PC-9 (cell line): ENCODE results near the gene CD200. TPM values are rescaled to one million over a fixed set of nuclear protein-coding genes. Genes with fewer than 3 reads are reported as not detected.

Experiments used
- Bru-seq: library from RNA; stranded (reverse); fragments of 400-500 nt; gene quantifications from one replicate; lab custom pipeline; 2021; lab: Mats Ljungman, UMichigan
- BruChase-seq, 2 experiments: library from RNA; stranded (reverse); fragments of 400-500 nt; gene quantifications; one replicate each; lab custom pipeline; 2021; lab: Mats Ljungman, UMichigan
- BruUV-seq: library from RNA; stranded (reverse); fragments of 400-500 nt; replicated peaks from 2 replicates; lab custom pipeline; 2021; lab: Mats Ljungman, UMichigan
- CTCF ChIA-PET: fragments of 300-600 bp; sonication (Branson Sonifier 250); formaldehyde crosslinking; loops from one replicate; lab custom pipeline; 2022; ENCODE audit warnings: antibody characterized with exemption; lab: Charles Lee
- POLR2A ChIA-PET: fragments of 300-600 bp; sonication (Branson Sonifier 250); formaldehyde crosslinking; loops from one replicate; lab custom pipeline; 2022; ENCODE audit warnings: antibody characterized with exemption; ENCODE audit not compliant: unreplicated experiment; lab: Charles Lee
- DNase-seq, 2 experiments: peaks; one replicate each; pipeline versions ENCODE4 v3.0.0 to v3.0.0-alpha.2; 2015 to 2022; ENCODE audit warnings: mixed read lengths in 1 of 2
- H2AFZ ChIP-seq: fragments of 200-600 bp; sonication (generic); 2 replicates; pipeline ENCODE4 v1.8.1; 2017; ENCODE audit warnings: antibody characterized with exemption
- H3F3A ChIP-seq: fragments of 200-600 bp; sonication (generic); 2 replicates; pipeline ENCODE4 v1.8.1; 2017; ENCODE audit warnings: antibody characterized with exemption, mild to moderate bottlenecking, low read depth; ENCODE audit not compliant: insufficient read depth
- H3K27ac ChIP-seq: fragments of 200-600 bp; sonication (generic); 2 replicates; pipeline ENCODE4 v1.6.1; 2016; ENCODE audit warnings: mixed run types
- H3K27me3 ChIP-seq: fragments of 200-600 bp; sonication (generic); 2 replicates; pipeline ENCODE4 v1.6.1; 2016; ENCODE audit warnings: low read depth, mixed run types; ENCODE audit not compliant: insufficient read depth
- H3K36me3 ChIP-seq: fragments of 200-600 bp; sonication (generic); 2 replicates; pipeline ENCODE4 v1.6.1; 2016; ENCODE audit warnings: low read depth, mixed run types
- H3K4me1 ChIP-seq: fragments of 200-600 bp; sonication (generic); replicated peaks from 2 replicates; pipeline ENCODE4 v1.6.1; 2016; ENCODE audit warnings: mixed run types; ENCODE audit not compliant: insufficient read depth
- H3K4me2 ChIP-seq: fragments of 200-600 bp; sonication (generic); 2 replicates; pipeline ENCODE4 v1.6.1; 2017; ENCODE audit warnings: mixed run types
- H3K4me3 ChIP-seq: fragments of 200-600 bp; sonication (generic); 2 replicates; pipeline ENCODE4 v1.6.1; 2016; ENCODE audit warnings: mixed run types
- H3K79me2 ChIP-seq: fragments of 200-600 bp; sonication (generic); 2 replicates; pipeline ENCODE4 v1.6.1; 2017; ENCODE audit warnings: low read depth, mixed run types
- H3K9me2 ChIP-seq: fragments of 200-600 bp; sonication (generic); 2 replicates; pipeline ENCODE4 v1.8.1; 2017; ENCODE audit warnings: mild to moderate bottlenecking; ENCODE audit not compliant: insufficient read depth
- H3K9me3 ChIP-seq: fragments of 200-600 bp; sonication (generic); 2 replicates; pipeline ENCODE4 v1.8.1; 2016; ENCODE audit warnings: low read depth; ENCODE audit not compliant: insufficient read depth
- H4K20me1 ChIP-seq: fragments of 200-600 bp; sonication (generic); 2 replicates; pipeline ENCODE4 v1.8.1; 2017; ENCODE audit not compliant: insufficient read depth
- CTCF ChIP-seq: fragments of 200-600 bp; sonication (generic); conservative IDR thresholded peaks from 2 replicates; pipeline ENCODE4 v1.6.1; 2017; ENCODE audit warnings: mixed run types, antibody characterized with exemption, mild to moderate bottlenecking, moderate library complexity
- EZH2 ChIP-seq: fragments of 200-600 bp; sonication (generic); IDR thresholded peaks from 2 replicates; pipeline ENCODE4 v1.8.0; 2017; ENCODE audit warnings: antibody characterized with exemption, low read depth
- intact Hi-C: fragments of 100-400 bp; cut with micrococcal nuclease; formaldehyde crosslinking; loops from one replicate; pipeline ENCODE4 v1.10.0; 2022; ENCODE audit not compliant: unreplicated experiment
- long read RNA-seq: library from polyadenylated mRNA; stranded (forward); transcript quantifications from one replicate; pipeline ENCODE4 v2.0.0, GENCODE V29; 2022
- total RNA-seq: library from RNA; stranded (reverse); gene quantifications from 2 replicates; pipeline ENCODE4 v1.2.3, GENCODE V29; 2021

CD200 gene
- total RNA-seq (1.9 and 4.0 TPM in 2 replicates), Bru-seq, nascent RNA (percentile 49 among the genes with signal in this experiment), BruChase-seq, experiment 1, labeled RNA remaining after a 2-hour chase (percentile 50 among the genes with signal in this experiment), BruChase-seq, experiment 2, labeled RNA remaining after a 6-hour chase (percentile 36 among the genes with signal in this experiment)
- long read RNA-seq = 0 reads

GRCh38 chr3:112333002-112333380 lies at the start of gene CD200:
Gene CD200 (plus strand): TSS chr3:112333156. CDS start chr3:112333213, 57 bp downstream.
- Histone ChIP-seq H3K79me2 (no peaks in the 10 kb centered on the region), H2AFZ (no peak within 1 kb of the TSS), H3K4me1 (no peaks in the 10 kb centered on the region), H3K9me3 (no peaks in the 10 kb centered on the region), H3F3A (no peaks in the 10 kb centered on the region), H3K36me3 (no peaks in the 10 kb centered on the region), H3K27me3 (no peaks in the 10 kb centered on the region), H3K4me2 (no peak within 1 kb of the TSS), H3K9me2 (no peaks in the 10 kb centered on the region), H4K20me1 (no peaks in the 10 kb centered on the region), H3K4me3 (no peak within 1 kb of the TSS), H3K27ac (no peak within 1 kb of the TSS)
- intact Hi-C loops = no loop called here
- BruUV-seq = no TSS peak
- TF ChIP-seq EZH2 (no peak), CTCF (no peak)
- no peak for DNase-seq
- CTCF ChIA-PET = no interaction called here
- POLR2A ChIA-PET = no interaction called here

GRCh38 chr3:112289011-112289410 lies 43.9 kb upstream of the CD200 start:
- CTCF ChIA-PET = no interaction called here
- DNase-seq = no peak
- POLR2A ChIA-PET = no interaction called here

More at GRCh38 chr3:112289011-112289410, 43.9 kb upstream of the CD200 start:
- Histone ChIP-seq H3K4me1 (no peaks in the 10 kb centered on the region), H3K4me2 (no peak overlapping the region), H3F3A (no peaks in the 10 kb centered on the region), H3K9me3 (no peaks in the 10 kb centered on the region), H3K27ac (no peak overlapping the region), H4K20me1 (no peaks in the 10 kb centered on the region), H2AFZ (no peak overlapping the region), H3K9me2 (no peaks in the 10 kb centered on the region), H3K4me3 (no peak overlapping the region), H3K79me2 (no peaks in the 10 kb centered on the region), H3K36me3 (no peaks in the 10 kb centered on the region), H3K27me3 (no peaks in the 10 kb centered on the region)
- intact Hi-C loops = no loop called here
- no TSS peak for BruUV-seq
- TF ChIP-seq EZH2 (no peak), CTCF (no peak)
